Kidney (tissue), 14 donors: Measurements from ENCODE around the gene PRUNE2. TPM values are rescaled to one million over a fixed set of nuclear protein-coding genes. Genes with fewer than 3 reads are reported as not detected.

Source experiments
- DNase-seq, 5 donors: peaks; one replicate each; pipeline ENCODE4 v3.0.0-alpha.2; 2013 to 2020
- FAIRE-seq: peaks from 2 replicates; lab custom pipeline; 2012; peaks lifted over from hg19 to GRCh38; lab: Jason Lieb, UNC
- H3K27ac ChIP-seq, 2 donors: one replicate each; pipeline ENCODE4 v1.7.0; 2013; ENCODE audit warnings: low read depth in 2 of 2, low read length in 2 of 2, inconsistent platforms in 1 of 2
- H3K27me3 ChIP-seq: one replicate; pipeline ENCODE4 v1.7.1; 2013; ENCODE audit warnings: low read length, inconsistent platforms; ENCODE audit not compliant: control insufficient read depth, insufficient read depth
- H3K36me3 ChIP-seq, 3 donors: one replicate each; pipeline versions ENCODE4 v1.7.0 to v1.7.1; 2013; ENCODE audit warnings: low read length in 3 of 3, control low read depth in 1 of 3, inconsistent platforms in 1 of 3; ENCODE audit not compliant: insufficient read depth in 3 of 3, control insufficient read depth in 2 of 3
- H3K4me1 ChIP-seq, 3 donors: one replicate each; pipeline versions ENCODE4 v1.7.0 to v1.7.1; 2013; ENCODE audit warnings: low read length in 3 of 3, inconsistent platforms in 1 of 3, low read depth in 1 of 3; ENCODE audit not compliant: control insufficient read depth in 2 of 3, insufficient read depth in 2 of 3
- H3K4me3 ChIP-seq, 3 donors: one replicate each; pipeline versions ENCODE4 v1.7.0 to v1.8.1; 2013; ENCODE audit warnings: low read length in 3 of 3, control low read depth in 1 of 3, inconsistent platforms in 1 of 3
- H3K9ac ChIP-seq, 3 donors: one replicate each; pipeline versions ENCODE4 v1.7.0 to v1.7.1; 2013; ENCODE audit warnings: low read length in 3 of 3, control low read depth in 1 of 3, inconsistent platforms in 1 of 3
- H3K9me3 ChIP-seq, 3 donors: one replicate each; pipeline versions ENCODE4 v1.7.0 to v1.7.1; 2013; ENCODE audit warnings: low read length in 3 of 3, control low read depth in 1 of 3, inconsistent platforms in 1 of 3; ENCODE audit not compliant: control insufficient read depth in 2 of 3, insufficient read depth in 1 of 3
- intact Hi-C: fragments of 100-400 bp; cut with DNase I; formaldehyde crosslinking; loops from one replicate; pipeline ENCODE4 v1.11.1; 2022
- polyA plus RNA-seq: library from polyadenylated mRNA; stranded (reverse); fragments of 350-450 nt; fragmentation: Illumina TruSeq; extraction: RNeasy Lipid Tissue Mini Kit (QIAGEN cat#74804); gene quantifications from one replicate; pipeline ENCODE4 v1.2.3, GENCODE V29; 2014; ENCODE audit warnings: low read depth, low replicate concordance; ENCODE audit not compliant: insufficient read depth
- total RNA-seq: library from RNA; stranded (reverse); fragmentation: NEBNext Ultra II Directional; extraction: Animal tissue kit (Norgen Biotek cat#: 25700); gene quantifications from one replicate; pipeline ENCODE4 v1.2.1, GENCODE V29; 2021
- TF ChIP-seq, protein P1 (sequence below): IDR thresholded peaks from 3 replicates; pipeline ENCODE4 v1.5.1; 2012; ENCODE audit warnings: mild to moderate bottlenecking, moderate library complexity, borderline replicate concordance; ENCODE audit not compliant: insufficient read depth; ENCODE audit errors: extremely low read depth
- donor health status: control.
- donor health status: control.
- donor health status: control.
- donor health status: control.
- donor health status: control.
- donor health status: DM: yes; HTN: yes; CAD: no.
- donor health status: Normal renal cell carcinoma (clear cell type).

The PRUNE2 gene
- total and polyA plus RNA-seq, 2 donors from 2014 or later = 12.6 to 65.1 TPM

- H3K27ac ChIP-seq = no peak overlapping the region
- FAIRE-seq = no peak
- H3K9me3 ChIP-seq = no peaks in the 10 kb centered on the region
- no peak overlapping the region for H3K4me3 ChIP-seq
- no peaks in the 10 kb centered on the region for H3K36me3 ChIP-seq
- TF ChIP-seq, protein P1, sequence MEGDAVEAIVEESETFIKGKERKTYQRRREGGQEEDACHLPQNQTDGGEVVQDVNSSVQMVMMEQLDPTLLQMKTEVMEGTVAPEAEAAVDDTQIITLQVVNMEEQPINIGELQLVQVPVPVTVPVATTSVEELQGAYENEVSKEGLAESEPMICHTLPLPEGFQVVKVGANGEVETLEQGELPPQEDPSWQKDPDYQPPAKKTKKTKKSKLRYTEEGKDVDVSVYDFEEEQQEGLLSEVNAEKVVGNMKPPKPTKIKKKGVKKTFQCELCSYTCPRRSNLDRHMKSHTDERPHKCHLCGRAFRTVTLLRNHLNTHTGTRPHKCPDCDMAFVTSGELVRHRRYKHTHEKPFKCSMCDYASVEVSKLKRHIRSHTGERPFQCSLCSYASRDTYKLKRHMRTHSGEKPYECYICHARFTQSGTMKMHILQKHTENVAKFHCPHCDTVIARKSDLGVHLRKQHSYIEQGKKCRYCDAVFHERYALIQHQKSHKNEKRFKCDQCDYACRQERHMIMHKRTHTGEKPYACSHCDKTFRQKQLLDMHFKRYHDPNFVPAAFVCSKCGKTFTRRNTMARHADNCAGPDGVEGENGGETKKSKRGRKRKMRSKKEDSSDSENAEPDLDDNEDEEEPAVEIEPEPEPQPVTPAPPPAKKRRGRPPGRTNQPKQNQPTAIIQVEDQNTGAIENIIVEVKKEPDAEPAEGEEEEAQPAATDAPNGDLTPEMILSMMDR = no peak
- H3K4me1 ChIP-seq = no peaks in the 10 kb centered on the region
- no peak overlapping the region for H3K9ac ChIP-seq
- intact Hi-C loops = no loop called here
- no peak for DNase-seq
- no peaks in the 10 kb centered on the region for H3K27me3 ChIP-seq
Measured at GRCh38 chr9:76738402-76738801, 167.5 kb downstream of the PRUNE2 start.

GRCh38 chr9:76737154-76737902, 168.6 kb downstream of the PRUNE2 start:
- no peaks in the 10 kb centered on the region for H3K27me3 ChIP-seq
- no peak overlapping the region for H3K27ac ChIP-seq
- no peak overlapping the region for H3K4me3 ChIP-seq
- no peak overlapping the region for H3K9ac ChIP-seq
- TF ChIP-seq, protein P1 = no peak
- no peak for DNase-seq
- no peak for FAIRE-seq
- no peaks in the 10 kb centered on the region for H3K9me3 ChIP-seq
- intact Hi-C loops = no loop called here
- no peaks in the 10 kb centered on the region for H3K4me1 ChIP-seq
- H3K36me3 ChIP-seq = no peaks in the 10 kb centered on the region

DNA sequence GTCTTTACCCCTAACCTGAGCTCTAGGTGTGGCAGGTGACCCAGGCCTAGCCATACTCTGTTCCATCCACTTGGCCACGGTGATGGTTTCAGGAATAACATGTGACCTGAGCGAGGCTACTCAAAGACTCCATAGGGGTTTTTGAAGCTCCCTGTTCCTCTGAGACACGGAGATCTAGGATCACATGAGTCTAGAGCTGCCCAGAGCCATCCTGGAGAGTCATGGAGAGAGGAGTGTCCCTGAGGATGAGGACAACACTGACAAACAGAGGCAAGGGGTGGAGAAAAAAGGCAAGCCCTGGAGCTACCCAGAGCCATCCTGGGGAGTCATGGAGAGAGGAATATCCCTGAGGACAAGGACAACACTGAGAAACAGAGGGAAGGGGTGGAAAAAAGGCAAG, 171.2 kb downstream of the PRUNE2 start:
- Histone ChIP-seq H3K27ac (no peak overlapping the region), H3K9me3 (no peaks in the 10 kb centered on the region), H3K4me3 (no peak overlapping the region), H3K4me1 (no peaks in the 10 kb centered on the region), H3K27me3 (no peaks in the 10 kb centered on the region), H3K36me3 (no peaks in the 10 kb centered on the region), H3K9ac (no peak overlapping the region)
- DNase-seq (no peak), FAIRE-seq (no peak)
- intact Hi-C loops = no loop called here
- TF ChIP-seq, protein P1 = no peak
